Measurements from ENCODE around the gene GRM1.

GRCh38 chr6:146146836-146147235, 118.0 kb downstream of the GRM1 start:
- TF ChIP-seq EZH2 (IDR thresholded peaks at IDR 0.05; ENCODE audit: insufficient read depth, poor library complexity, severe bottlenecking) = no peak
- TF ChIP-seq EZH2phosphoT487 (IDR thresholded peaks at IDR 0.05; ENCODE audit: insufficient read depth, low read depth) = no peak

All from GM23248 (cell line).